Renal pelvis (tissue), 4 donors: ENCODE measurements around the gene SLC6A9. TPM values are rescaled to one million over a fixed set of nuclear protein-coding genes. Genes with fewer than 3 reads are reported as not detected.
A peak's percentile ranks its signal among the peaks of the same experiment; 100 is the strongest.

Experiments used
- DNase-seq: peaks from one replicate; pipeline ENCODE4 v3.0.0-alpha.2; 2013
- polyA plus RNA-seq, 3 donors: library from polyadenylated mRNA; unstranded; fragments of 120-200 nt; gene quantifications; one replicate each; pipeline ENCODE4 v1.2.1, GENCODE V29; 2013; ENCODE audit not compliant: insufficient read length in 3 of 3

The SLC6A9 gene
- polyA plus RNA-seq, 3 donors: 6.7 to 8.1 (median 6.9) TPM

DNA sequence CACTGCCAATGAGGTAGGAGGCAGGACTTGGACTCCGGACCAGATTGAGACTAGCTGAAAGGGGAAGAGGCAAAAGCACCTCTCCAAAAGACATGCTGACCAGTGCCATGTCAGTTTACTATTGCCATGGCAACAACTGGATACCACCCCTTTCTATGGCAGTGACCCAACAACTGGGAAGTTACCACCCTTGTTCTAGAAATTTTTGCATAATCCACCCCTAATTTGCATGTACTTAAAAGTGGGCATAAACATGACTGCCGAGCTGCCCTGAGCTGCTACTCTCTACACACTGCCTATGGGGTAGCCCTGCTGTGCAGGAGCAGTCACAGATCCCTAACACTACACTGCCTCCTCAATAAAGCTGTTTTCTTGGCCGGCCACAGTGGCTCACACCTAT is 19.0 kb upstream of the SLC6A9 start:
- no peak for DNase-seq

DNA sequence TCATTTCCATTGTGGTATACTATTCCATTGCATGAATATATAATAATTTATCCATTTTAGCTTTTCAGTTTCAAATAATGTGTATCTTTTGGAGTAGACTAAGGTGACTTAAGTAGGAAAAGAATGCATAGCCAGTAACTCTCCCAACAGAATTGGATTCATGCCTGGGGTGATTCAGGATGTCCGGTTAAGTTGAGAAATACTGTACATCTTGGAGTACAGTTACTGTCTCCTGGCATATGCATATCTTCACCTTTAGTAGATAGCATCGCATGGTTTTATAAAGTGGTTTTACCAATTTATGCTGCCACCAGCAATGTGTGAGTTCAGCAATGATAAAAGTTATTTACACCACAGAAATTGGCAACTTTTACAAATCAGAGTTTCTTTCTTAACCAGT is 18.6 kb upstream of the SLC6A9 start:
- no peak for DNase-seq

GRCh38 chr1:44048532-44049215 is 17.4 kb upstream of the SLC6A9 start:
- no peak for DNase-seq

DNA sequence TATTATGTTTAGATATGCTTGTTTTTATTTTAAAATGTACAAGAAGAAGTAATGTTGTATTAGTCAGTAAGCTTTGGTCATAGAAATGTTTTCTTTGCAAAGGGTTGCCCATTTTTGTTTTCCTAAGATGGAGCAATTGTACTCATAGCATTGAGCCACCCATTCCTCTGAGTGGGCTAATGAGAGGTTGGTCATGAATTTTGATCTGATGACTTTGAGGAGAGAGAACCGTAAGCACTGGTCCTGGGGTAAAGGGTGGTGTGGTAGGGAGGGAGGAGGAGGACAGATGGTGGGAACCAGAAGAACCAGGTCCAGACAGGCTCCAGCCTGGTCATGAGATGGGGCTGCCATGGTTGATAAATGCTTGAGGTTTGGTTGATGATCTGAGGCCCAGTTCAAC is 15.9 kb upstream of the SLC6A9 start:
- no peak for DNase-seq

GRCh38 chr1:44045064-44045463 is 13.8 kb upstream of the SLC6A9 start:
- DNase-seq: no peak

GRCh38 chr1:44044071-44044801 is 13.0 kb upstream of the SLC6A9 start:
- no peak for DNase-seq

DNA sequence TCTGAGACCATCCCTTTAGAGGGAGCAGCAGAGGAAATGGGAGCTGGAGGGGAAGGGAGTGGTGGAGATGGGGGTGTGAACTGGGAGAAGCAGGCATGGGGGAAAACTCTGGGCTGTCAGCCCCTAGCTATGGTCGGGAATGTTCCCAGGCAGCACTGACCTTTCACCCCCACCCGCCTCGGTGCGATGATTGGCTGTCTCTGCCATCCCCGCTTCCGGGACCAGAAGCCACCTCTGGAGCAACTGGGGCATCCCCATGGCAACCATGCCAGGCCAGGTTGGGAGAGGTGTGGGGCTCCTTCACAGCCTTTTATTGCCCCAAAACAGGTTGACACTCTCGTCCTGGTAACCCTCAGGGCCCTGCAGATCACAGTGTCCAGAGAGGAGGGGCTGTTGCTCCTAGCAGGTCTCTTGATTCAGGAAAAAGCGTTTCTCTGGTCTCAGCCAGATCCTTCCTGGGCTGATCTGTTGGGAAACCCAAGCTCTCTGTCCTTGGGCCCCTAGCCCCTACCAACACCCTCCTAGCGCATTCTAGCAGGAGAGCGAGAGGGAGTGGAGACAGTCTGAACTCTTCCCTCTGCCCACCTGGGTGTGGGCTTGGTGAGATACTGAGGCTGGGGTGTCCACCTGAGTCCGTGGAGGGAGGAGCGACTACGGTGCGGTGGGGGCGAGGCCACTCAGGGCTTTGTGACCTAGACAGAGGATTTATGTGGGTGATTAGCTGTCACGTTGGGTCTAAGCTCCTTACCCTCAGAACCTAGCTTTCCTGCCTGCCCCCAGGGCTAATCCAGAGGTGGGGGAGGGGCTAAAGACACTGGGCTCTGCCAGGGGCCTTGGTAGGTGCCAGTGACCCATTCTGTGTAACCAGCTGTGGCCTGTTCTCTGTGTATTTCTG is 12.2 kb upstream of the SLC6A9 start:
- no peak for DNase-seq

GRCh38 chr1:44040846-44041245 is 9.6 kb upstream of the SLC6A9 start:
- no peak for DNase-seq

DNA sequence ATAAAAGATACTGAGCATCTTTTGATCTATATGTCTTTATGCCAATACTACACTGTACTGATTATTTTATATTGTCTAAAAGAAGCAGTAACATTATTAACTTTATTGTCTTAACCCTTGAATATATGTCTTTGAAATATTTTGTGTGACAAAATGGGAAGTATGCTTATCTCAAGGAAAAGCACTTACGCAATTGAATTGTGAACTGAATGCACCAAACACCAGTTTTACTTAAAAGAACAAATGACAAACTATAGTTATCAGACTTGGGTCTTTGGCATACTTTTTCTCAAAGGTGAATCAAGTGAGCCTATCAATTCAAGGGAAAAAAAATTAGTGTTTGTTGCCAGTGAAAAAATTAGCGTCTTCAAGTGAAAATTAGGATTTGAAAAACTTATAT is 9.2 kb upstream of the SLC6A9 start:
- no peak for DNase-seq

DNA sequence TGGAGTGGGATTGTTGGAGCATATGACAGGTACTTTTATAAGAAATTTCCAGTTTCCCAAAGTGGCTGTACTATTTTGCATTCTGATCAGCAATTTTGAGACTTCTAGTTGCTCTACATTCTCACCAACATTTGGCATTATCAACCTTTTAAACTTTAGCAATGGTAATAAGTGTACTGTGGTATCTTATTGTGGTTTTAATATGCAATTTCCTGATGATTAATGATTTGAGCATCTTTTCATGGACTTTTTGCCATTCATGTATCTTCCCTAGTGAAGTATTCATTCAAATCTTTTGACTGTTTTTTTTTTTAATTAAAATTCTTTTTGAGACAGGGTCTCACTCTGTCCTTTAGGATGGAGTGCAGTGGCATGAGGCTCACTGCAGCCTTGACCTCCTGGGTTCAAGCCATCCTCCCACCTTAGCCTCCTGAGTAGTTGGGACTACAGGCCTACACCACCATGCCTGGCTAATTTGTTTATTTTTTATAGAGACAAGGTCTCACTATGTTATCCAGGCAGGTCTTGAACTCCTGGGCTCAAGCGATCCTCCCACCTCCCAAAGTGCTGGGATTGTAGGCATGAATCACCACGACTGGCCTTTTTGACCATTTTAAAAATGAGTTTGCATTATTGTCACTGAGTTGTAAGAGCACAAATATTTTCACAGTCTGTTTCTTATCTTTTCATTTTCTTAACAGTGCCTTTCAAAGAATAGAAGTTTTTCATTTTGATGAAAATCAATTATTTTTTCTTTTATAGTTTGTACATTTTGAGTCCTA is 7.8 kb upstream of the SLC6A9 start:
- DNase-seq: no peak

DNA sequence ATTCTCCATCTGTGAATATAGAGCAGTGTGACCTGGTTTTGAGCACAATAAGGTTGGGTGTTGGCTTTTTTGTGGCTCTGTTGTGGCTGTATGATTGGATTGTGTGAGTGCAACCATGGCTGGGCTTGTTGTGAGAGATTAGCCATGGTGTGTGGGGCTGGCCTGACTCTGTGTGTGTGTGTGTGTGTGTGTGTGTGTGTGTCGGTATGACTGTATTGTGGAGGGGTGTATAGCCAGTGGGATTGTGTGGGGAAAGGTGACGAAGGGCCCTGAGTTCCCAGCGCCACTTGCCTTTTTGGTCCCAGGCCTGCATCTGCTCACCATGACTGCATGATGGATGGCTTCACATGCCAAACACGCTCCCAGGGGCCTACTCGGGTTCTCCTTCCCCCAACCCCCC is 5.9 kb upstream of the SLC6A9 start:
- no peak for DNase-seq

DNA sequence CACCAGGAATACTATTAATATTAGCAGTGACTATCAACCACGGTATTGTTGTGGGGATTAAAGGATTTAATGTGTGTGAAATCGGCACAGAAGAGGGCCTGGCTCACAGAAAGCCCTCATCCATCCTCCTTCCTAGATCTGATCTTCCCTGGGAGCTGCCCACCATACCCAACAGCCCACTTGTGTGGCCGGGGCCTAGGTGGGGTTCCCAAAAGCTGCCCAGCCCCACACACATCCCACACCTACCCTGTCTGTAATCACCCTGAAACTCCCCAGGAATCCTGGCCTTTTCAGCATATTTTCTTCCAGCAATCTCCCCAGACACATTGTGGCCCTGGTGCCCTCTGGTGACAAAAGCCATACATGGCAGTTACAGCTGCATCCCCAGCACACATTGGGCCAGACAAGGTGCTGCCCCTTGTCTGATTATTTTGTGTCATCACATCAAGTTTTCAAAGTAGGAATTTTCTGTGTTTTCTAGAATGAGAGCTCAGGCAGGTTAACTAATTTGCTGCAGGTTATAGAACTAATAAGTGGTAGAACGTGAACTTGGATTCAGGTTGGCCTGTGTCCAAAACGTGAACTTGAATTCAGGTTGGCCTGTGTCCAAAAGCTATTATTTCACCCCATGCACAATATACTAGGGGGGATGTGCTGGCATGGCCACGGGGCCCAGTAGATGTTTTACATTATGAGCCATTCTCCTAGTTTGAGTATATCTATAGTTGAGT is 5.3 kb upstream of the SLC6A9 start:
- peak; percentile 51 for DNase-seq

GRCh38 chr1:44035726-44036408 is 4.6 kb upstream of the SLC6A9 start:
- no peak for DNase-seq

- no peak for DNase-seq
Observed at GRCh38 chr1:44034976-44035716, 3.9 kb upstream of the SLC6A9 start.

DNA sequence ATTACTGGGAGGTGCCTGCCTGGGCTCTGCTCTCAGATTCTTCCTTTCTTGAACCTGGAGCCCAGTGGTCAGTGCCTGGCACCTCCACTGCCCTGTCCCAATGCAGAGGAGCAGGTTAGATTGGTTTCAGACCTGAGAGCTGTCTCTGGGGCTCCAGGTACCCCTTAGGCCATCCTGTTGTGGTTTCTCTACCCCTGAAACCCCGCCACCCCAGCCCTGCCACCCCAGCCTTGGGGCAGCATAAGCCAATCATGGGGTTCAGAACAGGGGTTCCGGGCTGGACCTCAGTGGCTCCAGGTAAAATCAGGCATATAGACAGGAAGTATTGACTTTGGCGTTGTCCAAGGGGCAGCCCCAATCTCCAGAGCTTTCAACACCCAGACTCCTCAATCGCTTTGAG is 3.2 kb upstream of the SLC6A9 start:
- DNase-seq: no peak

DNA sequence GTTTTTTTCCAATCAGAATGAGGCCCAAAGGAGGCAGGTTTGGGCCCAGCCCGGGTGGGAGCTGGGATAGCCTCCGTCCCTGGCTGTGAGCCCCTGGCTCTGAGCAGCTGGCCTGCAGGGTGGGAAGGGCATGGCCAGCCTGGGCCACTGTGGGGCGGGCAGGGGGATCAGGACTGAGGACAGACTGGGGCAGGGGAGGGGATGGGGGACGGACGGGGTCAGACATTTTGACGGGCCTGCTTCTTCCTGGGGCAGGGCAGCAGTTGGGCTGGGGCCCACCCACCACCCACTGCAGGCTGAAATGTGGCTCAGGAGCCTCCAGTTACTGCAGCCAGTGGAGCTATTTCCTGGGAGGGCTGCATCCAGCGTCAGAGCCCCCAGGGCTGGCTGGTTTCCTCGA is 2.5 kb upstream of the SLC6A9 start:
- DNase-seq: no peak

GRCh38 chr1:44033041-44033575 is 1.8 kb upstream of the SLC6A9 start:
- DNase-seq: no peak

GRCh38 chr1:44032170-44032790 is 1.0 kb upstream of the SLC6A9 start:
- no peak for DNase-seq
